ELF-1 (cell line): ENCODE measurements around the gene ABCB7.
A peak's percentile ranks its signal among the peaks of the same experiment; 100 is the strongest.
"Not testable (repeated sequence)": the region's sequence is repeated elsewhere in the genome, so short reads cannot be mapped to it uniquely, and the experiment has no call there.

ENCODE experiments used
- DNase-seq: peaks from one replicate; pipeline ENCODE4 v3.0.0-alpha.2; 2016; ENCODE audit warnings: low read depth, low spot score

The ABCB7 gene

DNA sequence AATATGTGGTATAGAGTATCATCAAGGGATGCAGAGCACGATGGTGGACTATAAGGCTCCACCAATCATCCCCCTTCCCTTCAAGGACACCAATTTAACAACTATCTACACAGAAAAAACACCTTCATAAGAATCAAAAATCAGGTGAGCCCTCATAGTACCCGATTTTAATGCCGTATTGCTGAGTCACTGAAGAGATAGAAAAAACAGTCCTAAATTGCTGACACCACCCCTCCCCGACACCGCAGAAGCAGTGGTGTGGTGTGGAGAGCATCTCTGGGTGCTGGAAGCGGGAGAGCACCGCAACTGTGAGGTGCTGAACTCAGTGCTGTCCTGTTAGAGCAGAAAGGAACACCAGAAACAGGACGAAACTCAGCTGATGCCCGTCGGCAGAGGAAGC, 49.3 kb downstream of the ABCB7 start:
- no peak for DNase-seq

- DNase-seq = no peak
Measured at GRCh38 chrX:75096331-75096730, 59.8 kb downstream of the ABCB7 start.

- no peak for DNase-seq
Measured at GRCh38 chrX:75086731-75087195, 69.3 kb downstream of the ABCB7 start.

GRCh38 chrX:75084757-75085156, 71.3 kb downstream of the ABCB7 start:
- no peak for DNase-seq

- no peak for DNase-seq
Measured at GRCh38 chrX:75076429-75076828, 79.7 kb downstream of the ABCB7 start.

GRCh38 chrX:75074475-75074874, 81.6 kb downstream of the ABCB7 start:
- no peak for DNase-seq

DNA sequence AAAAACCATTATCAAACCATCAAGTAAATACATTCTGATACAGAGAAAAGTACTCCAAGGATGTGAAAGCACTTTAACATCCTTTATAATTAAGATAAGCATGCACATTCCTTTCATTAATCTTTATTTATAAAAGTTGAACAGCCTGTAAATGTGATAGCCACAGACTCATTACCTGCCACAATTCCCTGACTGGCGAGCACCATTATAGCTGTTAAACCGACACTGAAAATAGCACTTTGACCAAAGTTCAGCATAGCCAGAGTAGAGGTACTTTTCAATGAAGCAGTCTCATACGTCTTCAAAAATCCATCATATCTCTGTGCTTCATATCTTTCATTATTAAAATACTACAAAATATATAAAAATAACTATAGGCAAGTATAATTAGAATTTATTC, 84.7 kb downstream of the ABCB7 start:
- no peak for DNase-seq

- DNase-seq = no peak
Measured at GRCh38 chrX:75067931-75068330, 88.2 kb downstream of the ABCB7 start.

GRCh38 chrX:75061701-75062100, 94.4 kb downstream of the ABCB7 start:
- no peak for DNase-seq

DNA sequence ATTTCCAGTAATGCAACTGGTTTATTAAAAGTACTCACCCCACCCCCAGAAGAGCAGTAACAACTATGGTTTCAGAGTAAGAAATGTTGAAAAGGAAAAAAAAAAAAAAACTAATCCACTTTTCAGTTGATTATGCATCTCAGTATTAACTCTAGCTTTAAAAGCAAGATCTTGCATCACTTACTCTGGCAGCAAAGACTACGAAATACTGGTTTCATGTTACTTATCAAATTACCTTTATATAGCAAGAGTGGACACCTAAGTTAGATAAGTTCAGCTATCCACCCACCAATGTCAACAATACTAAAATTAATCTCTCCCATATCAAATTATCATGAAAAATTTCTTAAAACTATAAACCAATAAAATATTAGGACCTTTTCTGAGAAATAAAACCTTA, 105.0 kb downstream of the ABCB7 start:
- no peak for DNase-seq

GRCh38 chrX:75045369-75045768, 110.7 kb downstream of the ABCB7 start:
- no peak for DNase-seq

- not testable (repeated sequence) for DNase-seq
Measured at GRCh38 chrX:75044142-75044541, 111.9 kb downstream of the ABCB7 start.

- DNase-seq = peak; percentile 10
Measured at GRCh38 chrX:75038925-75039324, 117.2 kb downstream of the ABCB7 start.
